DOHH2 (cell line): ENCODE measurements around the gene EDAR.

Experiments used
- EZH2phosphoT487 ChIP-seq: fragments of 200-600 bp; sonication (generic); IDR thresholded peaks from 2 replicates; pipeline ENCODE4 v1.6.1; 2017; ENCODE audit warnings: borderline replicate concordance, mild to moderate bottlenecking, antibody characterized with exemption, low read length, moderate library complexity, mixed read lengths
- TF ChIP-seq, protein P1 (sequence below): fragments of 200-600 bp; sonication (generic); IDR thresholded peaks from one replicate; pipeline ENCODE4 v1.5.1; 2014; ENCODE audit warnings: antibody characterized with exemption, mild to moderate bottlenecking, low read depth, low read length; ENCODE audit not compliant: poor library complexity, severe bottlenecking

DNA sequence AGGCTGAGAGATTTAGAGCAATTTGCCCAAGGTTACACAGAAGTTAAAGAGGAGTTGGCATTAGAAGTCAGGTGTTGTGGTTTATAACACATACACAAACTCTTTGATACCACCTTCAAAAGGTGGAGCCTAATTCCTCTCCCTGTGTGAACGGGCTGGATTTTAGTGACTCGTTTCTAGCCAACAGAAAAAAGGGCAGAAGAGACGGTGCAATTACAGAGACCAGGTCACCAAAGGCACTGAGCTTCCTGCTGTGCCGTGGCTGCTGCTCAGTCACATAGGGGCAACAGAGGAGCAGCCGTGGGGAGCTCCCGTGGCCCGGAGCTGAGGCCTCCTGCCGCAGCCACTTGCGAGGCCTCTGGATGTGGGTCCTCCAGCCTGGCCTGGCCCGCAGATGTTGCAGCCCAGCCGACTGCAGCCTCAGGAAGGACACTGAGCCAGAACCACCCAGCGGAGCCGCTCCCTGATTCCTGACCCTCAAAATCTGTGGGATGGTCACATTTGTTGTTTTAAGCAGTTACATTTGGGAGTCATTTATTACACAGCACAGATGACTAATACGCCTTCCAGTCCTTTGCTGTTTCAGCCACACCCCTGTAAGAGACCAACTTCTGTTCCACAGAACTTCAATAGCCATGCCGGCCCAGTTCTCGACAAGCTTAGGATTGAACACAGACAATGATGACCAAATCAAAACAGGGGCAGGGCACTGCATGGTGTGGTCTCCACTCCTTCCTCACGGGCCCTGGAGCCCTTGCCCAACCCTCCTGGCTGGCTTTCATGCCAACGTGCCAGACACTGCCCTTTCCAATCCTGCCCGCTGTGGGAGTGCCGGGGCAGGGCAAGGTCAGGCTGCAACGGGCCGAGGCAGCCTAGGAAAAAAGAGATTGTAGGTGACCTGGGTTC, 17.1 kb downstream of the EDAR start:
- TF ChIP-seq, protein P1, sequence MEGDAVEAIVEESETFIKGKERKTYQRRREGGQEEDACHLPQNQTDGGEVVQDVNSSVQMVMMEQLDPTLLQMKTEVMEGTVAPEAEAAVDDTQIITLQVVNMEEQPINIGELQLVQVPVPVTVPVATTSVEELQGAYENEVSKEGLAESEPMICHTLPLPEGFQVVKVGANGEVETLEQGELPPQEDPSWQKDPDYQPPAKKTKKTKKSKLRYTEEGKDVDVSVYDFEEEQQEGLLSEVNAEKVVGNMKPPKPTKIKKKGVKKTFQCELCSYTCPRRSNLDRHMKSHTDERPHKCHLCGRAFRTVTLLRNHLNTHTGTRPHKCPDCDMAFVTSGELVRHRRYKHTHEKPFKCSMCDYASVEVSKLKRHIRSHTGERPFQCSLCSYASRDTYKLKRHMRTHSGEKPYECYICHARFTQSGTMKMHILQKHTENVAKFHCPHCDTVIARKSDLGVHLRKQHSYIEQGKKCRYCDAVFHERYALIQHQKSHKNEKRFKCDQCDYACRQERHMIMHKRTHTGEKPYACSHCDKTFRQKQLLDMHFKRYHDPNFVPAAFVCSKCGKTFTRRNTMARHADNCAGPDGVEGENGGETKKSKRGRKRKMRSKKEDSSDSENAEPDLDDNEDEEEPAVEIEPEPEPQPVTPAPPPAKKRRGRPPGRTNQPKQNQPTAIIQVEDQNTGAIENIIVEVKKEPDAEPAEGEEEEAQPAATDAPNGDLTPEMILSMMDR = no peak
- no peak for TF ChIP-seq EZH2phosphoT487
